CD4-positive, alpha-beta T cell treated with Interleukin-15 for 1 hour (primary cell): ENCODE measurements around the gene TP63.
"Not testable (repeated sequence)": the region's sequence is repeated elsewhere in the genome, so short reads cannot be mapped to it uniquely, and the experiment has no call there.

Source experiments
- DNase-seq: peaks from one replicate; pipeline ENCODE4 v3.0.0-alpha.2; 2020

Gene TP63

GRCh38 chr3:189631373-189631408 is at the start of gene TP63:
Gene TP63, plus strand, starts transcription at chr3:189631389. Its CDS starts 127 bp downstream, at chr3:189631516.
- no peak for DNase-seq

DNA sequence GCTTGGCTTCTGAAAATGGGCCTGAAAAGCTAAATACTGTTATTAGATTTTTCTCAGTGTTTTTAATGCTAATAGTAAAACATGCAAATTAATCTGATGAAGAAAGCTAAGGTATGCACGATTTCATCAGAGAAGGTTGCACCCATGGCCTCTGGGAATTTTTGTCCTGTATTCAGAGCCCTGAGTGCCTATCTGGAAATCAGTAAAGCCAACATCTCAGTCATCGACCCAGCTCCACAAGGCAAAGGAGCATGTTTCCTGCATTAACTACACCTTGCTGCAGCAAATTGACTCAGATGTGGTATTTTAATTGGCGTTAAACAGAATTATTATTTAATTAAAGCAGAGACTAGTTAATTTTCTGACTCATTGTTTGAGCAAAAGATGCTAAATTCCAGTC is 49.0 kb upstream of the TP63 start:
- DNase-seq, result no peak

- DNase-seq, result no peak
Measured at GRCh38 chr3:189584645-189585044, 46.5 kb upstream of the TP63 start.

DNA sequence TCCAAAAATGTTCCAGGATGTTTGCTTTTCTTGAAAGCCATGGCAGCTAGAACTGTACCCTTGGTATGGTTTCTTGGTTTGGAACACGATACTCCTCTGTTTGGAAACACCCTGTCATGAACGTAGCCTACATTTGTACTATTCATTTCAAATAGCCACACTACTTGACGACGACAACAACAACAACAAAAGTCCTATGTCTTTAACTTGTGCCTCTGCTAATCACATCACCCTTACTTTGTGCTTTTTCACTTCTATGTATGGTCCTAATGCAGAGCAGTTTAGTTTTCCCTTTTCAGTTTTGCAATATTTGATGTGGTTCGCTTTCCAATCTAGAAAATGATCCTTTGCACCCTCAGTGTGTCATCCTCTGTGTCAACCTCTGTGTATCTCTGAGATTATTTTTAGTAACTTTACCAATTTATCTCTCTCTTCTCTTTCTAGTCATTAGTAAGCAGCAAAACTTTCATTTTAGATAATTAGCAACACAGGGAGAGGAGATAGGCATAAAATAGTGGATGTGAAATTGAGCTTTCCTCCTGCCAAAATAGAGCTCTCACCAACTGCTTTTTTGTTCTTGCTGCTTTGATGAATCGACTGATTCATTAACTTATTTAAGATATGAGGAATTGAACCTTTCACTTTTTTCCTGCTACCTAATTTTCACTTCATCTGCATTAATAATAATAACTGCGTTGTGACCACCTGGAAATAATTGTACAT is 44.1 kb upstream of the TP63 start:
- no peak for DNase-seq

GRCh38 chr3:189587664-189588040 is 43.5 kb upstream of the TP63 start:
- no peak for DNase-seq

GRCh38 chr3:189588070-189588469 is 43.1 kb upstream of the TP63 start:
- DNase-seq, result no peak

- DNase-seq, result no peak
Measured at GRCh38 chr3:189588475-189589178, 42.6 kb upstream of the TP63 start.

GRCh38 chr3:189589179-189589569 is 42.0 kb upstream of the TP63 start:
- DNase-seq, result no peak

DNA sequence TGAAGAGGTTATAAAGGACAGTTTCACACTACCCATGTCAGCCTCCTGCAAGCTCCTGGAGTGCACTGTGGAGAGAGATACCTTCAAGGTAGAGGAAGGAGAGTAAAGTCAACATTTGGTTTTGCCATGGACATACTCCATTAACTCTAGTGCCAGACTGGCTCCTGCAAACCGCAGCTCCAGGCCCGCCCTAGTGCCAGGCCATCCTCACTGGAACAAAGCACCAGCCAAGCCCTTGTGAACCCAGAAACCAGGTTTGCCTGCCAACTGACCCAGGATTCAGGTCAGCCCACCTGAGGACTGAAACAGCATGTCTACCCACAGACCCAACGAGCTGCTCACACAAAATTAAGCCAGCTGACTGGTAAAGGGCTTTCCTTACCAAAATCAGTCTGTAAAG is 41.0 kb upstream of the TP63 start:
- no peak for DNase-seq

DNA sequence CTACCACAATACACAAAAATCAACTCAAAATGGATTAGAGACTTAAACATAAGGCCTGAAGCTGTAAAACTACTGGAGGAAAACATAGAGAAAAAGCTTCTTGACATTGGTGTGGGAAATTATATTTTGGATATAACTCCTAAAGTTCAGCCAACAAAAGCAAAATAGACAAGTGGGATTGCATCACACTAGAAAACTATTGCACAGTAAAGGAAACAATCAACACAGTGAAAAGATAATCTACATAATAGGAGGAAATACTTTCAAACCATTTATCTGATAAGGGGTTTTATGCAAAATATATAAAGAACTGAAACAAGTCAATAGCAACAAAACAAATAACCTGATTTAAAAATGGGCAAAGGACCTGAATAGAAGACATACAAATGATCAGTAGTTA is 37.6 kb upstream of the TP63 start:
- no peak for DNase-seq

GRCh38 chr3:189596078-189596979 is 34.9 kb upstream of the TP63 start:
- not testable (repeated sequence) for DNase-seq

DNA sequence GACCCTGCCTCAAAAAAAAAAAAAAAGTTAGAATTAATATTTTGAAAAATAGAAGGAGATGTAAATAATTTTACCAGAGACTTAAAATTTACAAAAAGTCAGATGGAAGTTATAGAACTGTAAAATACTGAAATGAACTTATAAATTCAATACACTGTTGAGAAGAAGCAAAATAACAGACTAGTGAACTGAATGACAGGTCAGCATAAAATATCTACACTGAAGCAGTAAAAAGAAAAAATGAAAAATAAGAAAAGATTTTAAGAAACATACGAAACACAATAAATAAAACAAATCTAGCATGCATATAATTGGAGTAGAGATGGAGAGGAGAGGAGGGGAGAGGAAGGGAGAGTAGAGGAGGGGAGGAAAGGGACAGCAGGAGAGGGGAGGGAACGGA is 33.3 kb upstream of the TP63 start:
- no peak for DNase-seq

DNA sequence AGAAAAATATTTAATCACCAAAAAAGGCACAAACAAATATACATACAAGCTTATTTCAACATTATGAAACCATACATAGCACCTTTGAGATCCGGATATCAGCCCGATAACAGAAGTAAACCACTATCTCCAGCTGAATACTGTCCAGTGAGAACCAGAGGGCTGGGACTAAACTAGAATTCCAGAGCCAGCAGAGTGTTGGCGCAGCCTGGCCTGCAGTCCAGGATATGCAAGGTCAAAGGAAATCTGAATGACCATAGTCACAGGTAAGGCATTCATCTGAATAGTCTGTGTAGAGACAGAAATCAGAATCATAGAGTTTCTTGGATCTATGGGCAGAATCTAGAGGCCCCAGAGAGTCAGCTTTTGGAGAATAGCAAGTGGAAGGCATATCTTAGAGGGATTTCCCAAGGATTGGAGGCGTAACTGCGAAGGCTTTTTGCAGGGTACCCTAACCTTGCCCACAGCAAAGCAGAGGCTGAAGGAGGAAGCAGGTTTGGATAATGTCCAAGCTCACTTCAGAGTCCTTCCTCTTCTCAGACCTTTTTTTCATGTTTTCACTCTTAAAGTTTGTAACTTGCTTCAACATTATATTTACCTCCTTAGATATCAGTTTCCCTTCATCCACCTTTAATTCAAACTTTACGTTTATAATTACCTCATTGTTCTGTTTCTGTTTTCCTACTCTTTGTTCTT is 32.5 kb upstream of the TP63 start:
- DNase-seq, result no peak

GRCh38 chr3:189602471-189602870 is 28.7 kb upstream of the TP63 start:
- DNase-seq, result no peak

GRCh38 chr3:189605717-189606116 is 25.5 kb upstream of the TP63 start:
- DNase-seq, result no peak

DNA sequence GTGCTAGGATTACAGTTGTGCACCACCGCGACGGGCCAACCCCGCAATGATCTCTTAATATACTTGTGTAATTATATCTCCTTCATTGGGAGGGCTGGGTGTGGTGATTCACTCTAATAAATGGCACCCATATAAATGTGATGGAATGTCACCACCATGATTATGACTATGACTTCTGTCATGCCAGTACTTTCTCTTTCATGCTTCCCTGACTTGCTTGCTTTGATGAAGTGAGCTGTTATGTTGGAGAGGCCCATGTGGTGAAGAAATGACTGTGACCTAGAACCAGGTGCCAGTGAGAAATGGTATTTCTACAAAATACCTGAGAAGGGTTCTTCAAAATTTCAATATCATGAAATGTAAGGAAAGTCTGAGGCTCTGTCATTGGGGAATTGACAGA is 24.4 kb upstream of the TP63 start:
- DNase-seq, result no peak

DNA sequence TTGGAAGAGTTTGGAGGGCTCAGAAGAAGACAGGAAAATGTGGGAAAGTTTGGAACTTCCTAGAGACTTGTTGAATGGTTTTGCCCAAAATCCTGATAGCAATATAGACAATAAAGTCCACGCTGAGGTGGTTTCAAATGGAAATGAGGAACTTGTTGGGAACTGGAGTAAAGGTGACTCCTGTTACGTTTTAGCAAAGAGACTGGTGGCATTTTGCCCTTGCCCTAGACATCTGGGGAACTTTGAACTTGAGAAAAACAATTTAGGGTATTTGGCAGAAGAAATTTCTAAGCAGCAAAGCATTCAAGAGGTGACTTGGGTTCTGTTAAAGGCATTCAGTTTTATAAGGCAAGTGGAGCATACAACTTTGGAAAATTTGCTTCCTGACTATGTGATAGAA is 18.5 kb upstream of the TP63 start:
- not testable (repeated sequence) for DNase-seq

DNA sequence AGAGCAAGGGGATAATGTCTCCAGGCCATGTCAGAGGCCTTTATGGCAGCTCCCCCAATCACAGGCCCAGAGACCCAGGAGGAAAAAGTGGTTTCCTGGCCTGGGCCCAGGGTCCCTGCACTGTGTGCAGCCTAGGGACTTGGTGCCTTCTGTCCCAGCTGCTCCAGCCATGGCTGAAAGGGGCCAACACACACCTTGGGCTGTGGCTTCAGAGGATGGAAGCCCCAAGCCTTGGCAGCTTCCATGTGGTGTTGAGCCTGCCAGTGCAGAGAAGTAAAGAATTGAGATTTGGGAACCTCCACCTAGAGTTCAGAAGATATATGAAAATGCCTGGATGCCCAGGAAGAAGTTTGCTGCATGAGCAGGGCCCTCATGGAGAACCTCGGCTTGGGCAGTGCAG is 18.1 kb upstream of the TP63 start:
- no peak for DNase-seq

DNA sequence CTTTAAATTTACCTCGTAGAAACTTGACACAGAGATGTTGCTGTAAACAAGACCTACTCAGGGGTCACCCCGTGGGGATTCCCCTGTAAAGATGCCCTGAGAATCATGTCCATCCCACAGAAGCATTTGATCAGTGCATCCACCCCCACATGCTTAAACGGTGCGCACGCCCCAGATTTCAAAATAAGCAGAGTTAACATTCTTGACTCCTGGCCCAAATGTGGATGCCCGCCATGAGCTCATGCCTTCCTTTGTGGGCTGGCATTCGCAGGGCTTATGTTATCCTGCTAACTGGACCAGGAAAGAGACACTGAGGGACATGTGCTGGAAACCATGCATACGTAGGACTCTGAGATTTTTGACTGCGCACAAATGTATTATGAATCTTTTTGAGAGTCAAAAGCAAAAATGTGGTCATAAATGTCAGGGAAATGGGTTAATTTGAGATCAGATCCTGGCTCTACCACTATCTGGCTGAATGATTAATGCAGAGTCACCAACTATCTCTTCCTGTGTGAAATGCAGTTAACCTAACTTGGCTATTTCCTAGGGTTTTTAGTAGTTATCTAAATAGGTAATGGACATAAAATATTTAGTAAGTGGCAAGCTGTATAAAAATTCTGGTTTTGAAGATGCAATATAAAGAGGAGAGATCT is 9.1 kb upstream of the TP63 start:
- no peak for DNase-seq

DNA sequence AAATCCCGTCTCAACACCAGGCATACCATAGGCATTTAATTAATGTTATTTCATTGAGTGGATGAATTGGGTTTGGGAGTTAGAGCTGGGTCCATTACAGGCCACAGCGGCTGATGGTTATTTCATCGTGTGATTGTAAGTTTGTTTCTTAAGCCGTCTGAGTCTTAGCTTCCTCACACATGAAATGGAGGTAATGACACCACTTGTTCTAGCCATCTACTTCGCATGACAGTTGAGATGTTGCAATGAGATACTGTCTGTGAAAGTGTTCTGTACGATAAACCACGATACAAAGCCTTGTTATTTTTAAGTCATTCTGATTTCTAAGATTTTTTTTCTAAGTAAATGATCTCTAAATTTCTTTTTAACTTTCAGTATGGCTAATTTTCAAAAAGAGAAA is 8.6 kb upstream of the TP63 start:
- no peak for DNase-seq

DNA sequence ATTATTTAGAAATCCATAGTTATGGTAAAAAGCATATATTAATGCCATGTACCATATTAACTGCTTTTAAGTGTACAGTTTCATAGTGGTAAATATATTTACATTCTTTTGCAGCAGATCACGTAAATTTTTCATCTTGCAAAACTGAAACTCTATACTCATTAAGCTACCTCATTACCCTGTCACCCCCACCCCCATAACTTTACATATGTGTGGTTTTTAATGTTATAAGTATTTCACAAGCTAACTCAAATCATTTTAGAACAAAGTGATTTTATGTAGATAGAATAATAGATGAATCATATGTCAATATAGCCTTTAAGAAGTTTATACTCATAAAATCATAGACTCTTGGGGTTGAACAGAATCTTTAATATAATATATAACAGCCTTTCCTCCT is 7.1 kb upstream of the TP63 start:
- no peak for DNase-seq

- DNase-seq, result no peak
Measured at GRCh38 chr3:189625071-189625470, 6.1 kb upstream of the TP63 start.

DNA sequence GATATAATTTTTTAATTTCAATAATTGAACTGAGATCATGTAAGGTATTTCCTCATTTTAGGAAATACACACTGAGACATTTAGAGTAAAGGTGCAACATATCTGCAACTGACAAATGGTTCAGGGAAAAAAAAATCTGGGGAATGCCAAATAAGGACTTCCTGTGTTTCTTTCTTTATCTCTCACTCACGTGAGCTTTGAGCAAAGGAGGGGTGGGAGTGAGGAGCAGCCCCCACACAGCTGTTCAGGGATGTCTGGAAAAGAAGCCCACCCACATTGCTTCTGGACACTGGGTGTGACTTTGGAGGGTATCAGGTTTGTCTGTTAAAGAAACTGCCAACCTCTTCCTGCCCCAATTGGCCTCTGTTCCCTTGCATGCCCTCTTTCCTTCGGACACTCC is 5.6 kb upstream of the TP63 start:
- no peak for DNase-seq
